Measurements from ENCODE around the gene PTPN5.

The PTPN5 gene

DNA sequence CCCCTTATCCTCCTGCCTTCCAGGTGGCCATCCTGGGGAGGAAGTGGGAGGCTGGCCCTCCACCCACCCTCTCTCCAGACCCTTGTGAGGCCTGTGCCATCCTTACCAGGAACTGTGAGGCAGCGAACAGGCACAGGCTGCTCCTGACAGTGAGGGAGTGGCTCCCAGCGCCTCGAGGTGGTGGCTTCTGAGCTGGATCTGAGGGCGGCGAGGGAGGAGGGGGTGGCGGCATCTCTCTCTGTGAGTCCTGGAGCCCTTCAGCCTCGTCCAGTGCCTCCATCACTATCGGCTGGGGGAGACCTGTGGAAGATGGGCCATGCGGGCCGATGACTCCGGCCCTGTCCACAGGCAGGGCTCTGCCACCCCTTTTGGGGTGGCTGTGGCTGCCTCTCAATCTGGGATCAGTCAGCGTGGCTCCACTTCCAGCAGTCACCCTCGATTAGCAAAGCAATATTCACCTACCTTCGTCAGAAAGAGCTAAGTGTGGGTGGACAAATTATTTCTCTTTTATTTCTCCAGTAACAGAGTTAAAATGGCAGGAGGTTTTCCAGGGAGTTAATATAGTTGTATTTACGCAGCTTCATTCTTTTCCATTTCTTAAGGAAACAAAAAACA, 47.6 kb downstream of the PTPN5 start:
- H3K27me3 Mint-ChIP-seq (ENCODE audit: low read depth) = peaks cover 8% of the 10 kb centered on the region
- H3K4me3 Mint-ChIP-seq = no peak overlapping the region
- no peaks in the 10 kb centered on the region for H3K4me1 Mint-ChIP-seq
- H3K36me3 Mint-ChIP-seq (ENCODE audit: low read depth) = no peaks in the 10 kb centered on the region
- TF ChIP-seq, protein P1, sequence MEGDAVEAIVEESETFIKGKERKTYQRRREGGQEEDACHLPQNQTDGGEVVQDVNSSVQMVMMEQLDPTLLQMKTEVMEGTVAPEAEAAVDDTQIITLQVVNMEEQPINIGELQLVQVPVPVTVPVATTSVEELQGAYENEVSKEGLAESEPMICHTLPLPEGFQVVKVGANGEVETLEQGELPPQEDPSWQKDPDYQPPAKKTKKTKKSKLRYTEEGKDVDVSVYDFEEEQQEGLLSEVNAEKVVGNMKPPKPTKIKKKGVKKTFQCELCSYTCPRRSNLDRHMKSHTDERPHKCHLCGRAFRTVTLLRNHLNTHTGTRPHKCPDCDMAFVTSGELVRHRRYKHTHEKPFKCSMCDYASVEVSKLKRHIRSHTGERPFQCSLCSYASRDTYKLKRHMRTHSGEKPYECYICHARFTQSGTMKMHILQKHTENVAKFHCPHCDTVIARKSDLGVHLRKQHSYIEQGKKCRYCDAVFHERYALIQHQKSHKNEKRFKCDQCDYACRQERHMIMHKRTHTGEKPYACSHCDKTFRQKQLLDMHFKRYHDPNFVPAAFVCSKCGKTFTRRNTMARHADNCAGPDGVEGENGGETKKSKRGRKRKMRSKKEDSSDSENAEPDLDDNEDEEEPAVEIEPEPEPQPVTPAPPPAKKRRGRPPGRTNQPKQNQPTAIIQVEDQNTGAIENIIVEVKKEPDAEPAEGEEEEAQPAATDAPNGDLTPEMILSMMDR (IDR thresholded peaks at IDR 0.05; ENCODE audit: unreplicated experiment in 3 of 3) = no peak
- H3K27ac Mint-ChIP-seq = no peak overlapping the region
- H3K9me3 Mint-ChIP-seq = no peaks in the 10 kb centered on the region

DNA sequence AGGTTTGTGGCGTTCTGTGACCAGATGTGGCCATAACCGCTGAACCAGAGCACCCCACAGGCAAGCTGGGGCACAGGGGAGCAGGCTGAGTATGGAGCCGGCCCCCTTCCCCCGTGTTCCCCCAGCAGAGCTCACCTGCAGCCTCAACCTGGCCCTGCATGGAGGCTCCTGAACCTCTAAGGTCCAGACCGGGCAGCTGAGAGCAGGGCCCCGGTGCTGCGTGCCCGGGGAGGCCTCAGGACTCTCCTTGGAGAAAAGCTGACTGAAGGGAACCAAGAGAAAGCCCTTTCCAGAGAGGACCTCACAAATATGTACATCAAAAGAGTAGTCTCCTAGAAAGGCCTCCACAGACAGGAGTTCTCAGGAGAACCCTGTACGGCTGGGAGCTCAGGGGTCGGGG, 48.2 kb downstream of the PTPN5 start:
- H3K27ac Mint-ChIP-seq = no peak overlapping the region
- H3K4me1 Mint-ChIP-seq = no peaks in the 10 kb centered on the region
- TF ChIP-seq, protein P1 (IDR thresholded peaks at IDR 0.05; ENCODE audit: unreplicated experiment in 3 of 3) = no peak
- no peaks in the 10 kb centered on the region for H3K9me3 Mint-ChIP-seq
- H3K4me3 Mint-ChIP-seq = no peak overlapping the region
- peaks cover 10% of the 10 kb centered on the region for H3K27me3 Mint-ChIP-seq (ENCODE audit: low read depth)
- no peaks in the 10 kb centered on the region for H3K36me3 Mint-ChIP-seq (ENCODE audit: low read depth)

DNA sequence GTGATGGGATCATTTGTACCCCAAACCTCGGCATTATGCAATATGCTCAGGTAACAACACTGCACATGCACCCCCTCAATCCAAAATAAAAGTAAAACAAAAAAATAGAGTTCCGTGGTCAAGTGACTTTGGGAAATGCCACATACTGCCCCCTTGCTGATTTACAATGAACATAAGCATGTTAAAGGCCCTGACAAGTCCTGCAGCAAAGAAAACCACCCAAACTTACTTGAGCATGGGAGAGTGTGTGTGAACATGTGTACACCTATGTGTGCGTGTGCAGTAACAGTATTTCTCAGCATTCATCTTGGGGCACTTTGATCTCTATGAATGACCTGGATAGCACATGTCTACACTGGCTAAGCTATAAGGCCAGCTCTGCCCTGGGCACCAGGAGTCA, 49.8 kb downstream of the PTPN5 start:
- no peak overlapping the region for H3K4me3 Mint-ChIP-seq
- TF ChIP-seq, protein P1 (IDR thresholded peaks at IDR 0.05; ENCODE audit: unreplicated experiment in 3 of 3) = no peak
- H3K36me3 Mint-ChIP-seq (ENCODE audit: low read depth) = no peaks in the 10 kb centered on the region
- peaks cover 7% of the 10 kb centered on the region for H3K27me3 Mint-ChIP-seq (ENCODE audit: low read depth)
- no peak overlapping the region for H3K27ac Mint-ChIP-seq
- H3K4me1 Mint-ChIP-seq = no peaks in the 10 kb centered on the region
- H3K9me3 Mint-ChIP-seq = no peaks in the 10 kb centered on the region

DNA sequence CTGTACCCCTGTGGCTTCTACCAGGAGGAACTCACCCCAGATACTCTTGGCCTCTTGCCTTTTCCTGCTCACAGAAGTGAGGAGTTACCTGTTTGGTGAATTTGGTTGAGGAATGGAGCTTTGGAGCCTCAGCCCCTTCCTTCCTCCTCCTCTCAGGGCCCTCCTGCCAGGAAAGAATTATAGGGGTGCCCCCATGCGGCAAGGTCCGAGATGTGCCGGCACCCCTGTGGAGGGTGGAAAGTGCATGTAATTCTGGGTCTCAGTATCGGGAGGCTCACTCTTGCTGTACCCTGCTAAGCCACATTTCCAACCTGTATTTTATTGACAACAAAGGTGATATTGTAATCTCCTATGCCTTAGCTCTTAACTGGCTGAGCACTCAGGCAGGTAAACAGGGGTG, 51.9 kb downstream of the PTPN5 start:
- Mint-ChIP-seq H3K9me3 (no peaks in the 10 kb centered on the region), H3K27ac (no peak overlapping the region), H3K27me3 (ENCODE audit: low read depth) (peaks cover 11% of the 10 kb centered on the region), H3K4me1 (no peaks in the 10 kb centered on the region), H3K36me3 (ENCODE audit: low read depth) (no peaks in the 10 kb centered on the region), H3K4me3 (no peak overlapping the region)
- TF ChIP-seq, protein P1 (IDR thresholded peaks at IDR 0.05; ENCODE audit: unreplicated experiment in 3 of 3) = no peak

DNA sequence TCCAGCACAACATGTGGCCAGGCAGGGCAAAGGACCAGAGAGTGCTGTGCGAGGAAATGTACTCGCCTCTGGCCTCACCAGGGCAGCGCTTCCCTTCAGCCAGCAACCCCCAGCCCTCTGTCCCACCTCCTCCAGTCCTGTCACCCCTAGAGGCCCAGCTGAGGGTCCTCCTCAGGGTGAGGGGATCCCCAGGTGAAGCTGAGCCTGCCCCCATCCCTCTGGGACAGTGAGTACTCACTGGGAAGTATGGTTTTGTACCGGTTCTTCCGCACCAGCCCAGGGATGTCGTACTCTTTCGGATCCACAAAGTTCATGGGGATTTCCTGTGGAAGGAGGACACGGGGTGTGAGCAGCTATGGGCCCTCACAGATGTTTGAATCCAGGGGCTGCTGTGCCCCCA, 54.0 kb downstream of the PTPN5 start:
- H3K27me3 Mint-ChIP-seq (ENCODE audit: low read depth) = peaks cover 11% of the 10 kb centered on the region
- no peaks in the 10 kb centered on the region for H3K4me1 Mint-ChIP-seq
- no peak overlapping the region for H3K4me3 Mint-ChIP-seq
- H3K36me3 Mint-ChIP-seq (ENCODE audit: low read depth) = no peaks in the 10 kb centered on the region
- no peak overlapping the region for H3K27ac Mint-ChIP-seq
- H3K9me3 Mint-ChIP-seq = no peaks in the 10 kb centered on the region
- TF ChIP-seq, protein P1 (IDR thresholded peaks at IDR 0.05; ENCODE audit: unreplicated experiment in 3 of 3) = no peak

DNA sequence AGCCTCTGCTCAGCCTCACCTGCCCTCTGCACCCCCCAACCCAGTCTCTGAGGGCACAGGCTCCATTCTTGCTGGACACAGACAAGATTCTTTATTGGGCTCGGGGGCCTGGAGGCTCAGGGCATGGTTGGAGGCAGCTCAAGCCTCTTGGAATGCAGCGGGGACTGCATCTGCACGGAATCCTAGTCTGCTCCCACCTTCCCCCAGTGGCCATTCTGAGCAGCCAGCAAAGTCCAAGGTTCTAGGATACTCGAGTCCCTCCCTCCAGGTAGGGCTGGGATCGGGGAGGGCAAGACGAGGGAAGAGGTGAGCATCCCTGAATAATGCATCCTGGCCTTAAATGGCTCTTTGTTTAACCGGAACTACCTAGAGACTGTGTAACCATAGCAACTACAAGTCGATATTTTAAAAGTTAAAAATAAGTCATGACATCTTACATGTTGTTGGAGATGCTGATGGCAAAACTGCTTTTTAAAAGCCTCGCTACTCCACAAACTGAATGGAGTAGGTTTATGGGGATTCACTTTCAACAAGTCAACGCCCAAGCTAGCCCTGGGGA, 54.9 kb downstream of the PTPN5 start:
- Mint-ChIP-seq H3K27ac (no peak overlapping the region), H3K4me1 (no peaks in the 10 kb centered on the region), H3K4me3 (no peak overlapping the region), H3K9me3 (no peaks in the 10 kb centered on the region), H3K36me3 (ENCODE audit: low read depth) (no peaks in the 10 kb centered on the region), H3K27me3 (ENCODE audit: low read depth) (peaks cover 11% of the 10 kb centered on the region)
- TF ChIP-seq, protein P1 (IDR thresholded peaks at IDR 0.05; ENCODE audit: unreplicated experiment in 3 of 3) = no peak

Data from nephron (organoid).